HG03064 (cell line): Measurements from ENCODE around the gene SIDT2.
"Not testable (repeated sequence)": the region's sequence is repeated elsewhere in the genome, so short reads cannot be mapped to it uniquely, and the experiment has no call there.

ENCODE experiments used
- ATAC-seq: cut with Tn5 transposase; IDR thresholded peaks from one replicate; pipeline ENCODE4 v1.9.1; 2021; ENCODE audit warnings: low read depth; ENCODE audit not compliant: unreplicated experiment

Gene SIDT2

GRCh38 chr11:117201658-117202305, 23.2 kb downstream of the SIDT2 start:
- ATAC-seq, result no peak

DNA sequence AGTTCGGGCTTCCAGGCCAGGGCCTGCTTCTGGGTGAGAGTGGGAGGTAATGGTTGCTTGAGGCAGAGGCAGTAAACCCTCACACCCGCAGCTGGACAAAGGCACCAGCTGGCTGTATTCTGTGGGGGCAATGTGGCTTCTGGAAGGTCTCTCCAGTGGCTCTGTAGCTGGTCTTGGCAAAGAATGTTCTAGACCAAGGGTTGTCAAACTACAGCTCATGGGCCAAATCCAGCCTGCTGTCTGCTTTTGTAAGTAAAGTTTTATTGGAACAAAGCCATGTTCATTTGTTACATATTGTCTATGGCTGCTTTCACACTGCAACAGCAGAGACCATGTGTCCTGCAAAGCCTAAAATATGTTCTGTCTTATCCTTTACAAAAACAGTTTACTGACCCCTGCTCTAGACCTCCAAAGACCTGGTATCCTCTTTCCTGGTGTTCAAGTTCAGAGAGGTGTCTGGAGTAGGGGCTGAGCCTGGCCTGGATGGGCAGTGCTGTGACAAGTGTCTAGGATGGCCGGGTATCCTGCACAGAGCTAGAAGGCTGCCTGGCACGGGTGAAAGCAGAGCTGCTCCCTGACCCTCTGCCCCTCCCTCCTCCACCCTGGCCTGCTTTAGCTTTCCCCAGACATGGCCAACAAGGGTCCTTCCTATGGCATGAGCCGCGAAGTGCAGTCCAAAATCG, 24.0 kb downstream of the SIDT2 start:
- ATAC-seq, result no peak

- ATAC-seq, result no peak
Observed at GRCh38 chr11:117203069-117203407, 24.5 kb downstream of the SIDT2 start.

GRCh38 chr11:117204283-117205080, 25.9 kb downstream of the SIDT2 start:
- ATAC-seq, result no peak

GRCh38 chr11:117205211-117205818, 26.8 kb downstream of the SIDT2 start:
- no peak for ATAC-seq

DNA sequence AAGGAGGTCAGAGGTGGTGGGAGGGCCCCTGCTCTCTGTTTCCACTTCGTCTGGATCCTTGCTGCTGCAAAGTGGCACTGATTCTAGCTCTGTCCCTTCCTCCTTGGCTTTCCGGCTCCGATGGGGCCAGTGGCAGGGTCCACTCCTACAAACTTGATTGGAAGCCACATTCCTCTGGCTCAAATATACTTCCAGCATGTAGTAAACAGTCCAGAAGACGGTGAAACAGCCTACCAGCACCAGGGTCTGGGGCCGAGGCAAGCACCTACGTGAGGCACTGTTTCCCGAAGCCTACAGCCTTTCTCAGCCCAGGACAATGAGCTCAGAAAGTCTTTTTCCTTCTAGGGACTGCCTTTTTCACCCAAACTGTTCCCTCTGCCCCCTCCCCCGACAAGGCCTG, 27.6 kb downstream of the SIDT2 start:
- not testable (repeated sequence) for ATAC-seq

- not testable (repeated sequence) for ATAC-seq
Observed at GRCh38 chr11:117206859-117207258, 28.3 kb downstream of the SIDT2 start.

DNA sequence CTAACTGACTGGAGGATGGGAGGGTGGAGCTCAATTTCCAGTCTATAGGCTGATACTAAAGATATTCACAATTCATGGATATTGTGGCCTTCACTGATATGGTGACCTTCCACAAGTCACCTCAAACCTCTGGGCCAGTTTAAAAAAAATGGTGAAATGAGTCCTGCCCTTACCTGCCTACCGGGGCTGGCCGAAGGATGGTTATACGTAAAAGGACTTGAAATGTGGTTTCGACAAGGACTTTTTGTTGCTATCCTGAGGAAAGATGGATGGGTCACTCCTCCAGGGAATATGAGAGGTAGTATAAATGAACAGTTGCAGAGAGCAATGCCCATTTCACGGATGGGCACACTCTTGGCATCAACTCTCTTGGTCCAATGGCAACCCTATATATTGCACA, 28.9 kb downstream of the SIDT2 start:
- not testable (repeated sequence) for ATAC-seq

DNA sequence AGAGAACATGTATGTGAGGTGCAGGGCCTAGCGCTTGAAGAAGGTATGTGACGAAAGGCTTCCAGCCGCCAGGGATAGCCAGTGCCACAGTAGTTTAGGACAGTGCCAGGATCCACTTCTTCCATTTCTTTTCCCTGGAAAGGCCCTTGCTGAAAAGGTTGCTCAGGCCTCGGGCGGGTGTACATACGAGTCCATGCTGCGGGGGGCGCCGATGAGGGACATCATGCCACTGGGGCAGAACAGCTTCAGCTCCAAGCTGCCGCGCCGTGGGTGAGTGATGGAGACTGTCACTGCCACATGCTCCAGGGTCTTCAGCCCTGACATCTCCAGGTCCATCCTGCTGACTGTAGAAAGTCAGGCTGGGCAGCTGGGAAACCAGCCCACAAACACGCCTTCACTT, 30.2 kb downstream of the SIDT2 start:
- not testable (repeated sequence) for ATAC-seq

DNA sequence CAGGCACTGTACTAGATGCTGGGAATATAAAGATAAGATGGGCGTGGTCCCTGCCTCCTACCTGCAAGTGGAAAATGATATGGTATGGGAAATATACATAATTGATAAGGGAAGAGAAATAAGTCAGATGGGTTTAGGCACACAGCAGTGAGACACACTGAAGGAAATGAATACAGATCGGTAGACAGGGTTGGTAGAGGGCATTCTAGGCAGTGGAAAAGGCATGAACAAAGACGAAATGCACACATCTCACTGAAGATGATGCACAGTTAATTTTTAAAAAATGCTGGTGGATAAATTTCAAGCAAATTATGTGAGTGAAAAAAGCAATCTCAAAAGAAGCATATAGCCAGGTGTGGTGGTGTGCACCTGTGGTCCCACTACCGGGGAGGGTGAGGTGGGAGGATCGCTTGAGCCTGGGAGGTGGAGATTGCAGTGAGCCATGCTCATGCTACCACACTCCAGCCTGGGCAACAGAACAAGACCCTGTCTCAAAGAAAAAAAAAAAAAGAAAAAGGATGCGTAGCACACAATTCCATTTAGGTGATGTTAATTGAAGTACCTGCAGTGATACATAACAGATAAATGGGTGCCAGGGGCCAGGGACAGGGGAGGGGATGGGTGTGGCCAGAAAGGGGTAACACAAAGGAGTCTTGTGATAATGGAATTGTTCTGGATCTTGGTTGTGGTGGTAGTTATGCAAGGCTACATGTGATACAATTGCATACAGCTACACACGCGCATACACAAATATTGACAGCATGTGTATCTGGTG, 31.0 kb downstream of the SIDT2 start:
- not testable (repeated sequence) for ATAC-seq

DNA sequence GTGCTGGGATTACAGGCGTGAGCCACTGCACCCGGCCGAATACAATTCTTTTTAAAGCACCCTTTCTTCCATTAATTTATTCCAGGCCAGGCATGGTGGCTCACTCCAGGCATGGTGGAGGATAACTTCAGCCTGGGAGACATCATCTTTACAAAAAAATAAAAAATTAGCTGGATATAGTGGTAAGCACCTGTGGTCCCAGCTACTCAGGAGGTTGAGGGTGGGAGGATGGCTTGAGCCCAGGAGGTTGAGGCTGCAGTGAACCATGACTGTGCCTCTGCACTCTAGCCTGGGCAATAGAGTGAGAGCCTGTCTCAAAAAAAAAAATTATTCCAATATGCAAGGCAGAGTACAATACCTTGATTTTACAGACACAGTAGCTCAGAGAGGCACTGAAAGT, 32.1 kb downstream of the SIDT2 start:
- no peak for ATAC-seq

- no peak for ATAC-seq
Observed at GRCh38 chr11:117212697-117213355, 34.3 kb downstream of the SIDT2 start.

DNA sequence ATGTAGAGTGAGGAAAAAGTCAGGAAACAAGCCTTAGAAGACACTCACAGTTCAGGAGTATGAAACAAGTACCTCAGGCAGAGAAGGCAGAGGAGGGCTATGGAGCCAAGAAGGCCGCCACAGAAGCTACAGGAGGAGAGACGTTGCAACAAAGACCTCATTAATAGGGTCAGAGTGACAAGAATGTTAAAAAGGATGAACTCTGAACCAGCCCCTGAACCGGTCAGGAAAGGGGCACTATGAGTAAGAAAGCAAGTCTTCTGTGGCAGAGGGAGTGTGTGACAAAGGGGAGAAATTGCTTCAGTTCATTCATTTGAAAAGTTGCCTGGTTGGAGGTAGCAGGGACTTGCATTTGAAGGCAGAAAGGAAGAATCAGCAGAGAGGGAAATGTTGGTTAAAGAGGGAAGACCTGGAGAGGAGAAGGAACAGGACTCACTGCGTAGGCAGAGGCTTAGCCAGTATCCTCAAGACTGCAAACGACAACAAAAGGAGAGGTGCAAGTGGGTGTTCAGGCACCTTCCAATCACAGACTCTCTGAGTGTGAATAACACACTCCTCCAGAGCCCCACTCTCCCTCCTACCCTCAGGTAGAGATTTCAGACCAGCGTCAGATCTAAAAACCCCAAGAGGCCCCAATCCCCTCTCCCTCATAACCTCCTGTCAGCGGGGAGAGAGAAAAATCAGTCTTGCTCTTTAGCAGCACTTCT, 36.0 kb downstream of the SIDT2 start:
- ATAC-seq, result no peak

DNA sequence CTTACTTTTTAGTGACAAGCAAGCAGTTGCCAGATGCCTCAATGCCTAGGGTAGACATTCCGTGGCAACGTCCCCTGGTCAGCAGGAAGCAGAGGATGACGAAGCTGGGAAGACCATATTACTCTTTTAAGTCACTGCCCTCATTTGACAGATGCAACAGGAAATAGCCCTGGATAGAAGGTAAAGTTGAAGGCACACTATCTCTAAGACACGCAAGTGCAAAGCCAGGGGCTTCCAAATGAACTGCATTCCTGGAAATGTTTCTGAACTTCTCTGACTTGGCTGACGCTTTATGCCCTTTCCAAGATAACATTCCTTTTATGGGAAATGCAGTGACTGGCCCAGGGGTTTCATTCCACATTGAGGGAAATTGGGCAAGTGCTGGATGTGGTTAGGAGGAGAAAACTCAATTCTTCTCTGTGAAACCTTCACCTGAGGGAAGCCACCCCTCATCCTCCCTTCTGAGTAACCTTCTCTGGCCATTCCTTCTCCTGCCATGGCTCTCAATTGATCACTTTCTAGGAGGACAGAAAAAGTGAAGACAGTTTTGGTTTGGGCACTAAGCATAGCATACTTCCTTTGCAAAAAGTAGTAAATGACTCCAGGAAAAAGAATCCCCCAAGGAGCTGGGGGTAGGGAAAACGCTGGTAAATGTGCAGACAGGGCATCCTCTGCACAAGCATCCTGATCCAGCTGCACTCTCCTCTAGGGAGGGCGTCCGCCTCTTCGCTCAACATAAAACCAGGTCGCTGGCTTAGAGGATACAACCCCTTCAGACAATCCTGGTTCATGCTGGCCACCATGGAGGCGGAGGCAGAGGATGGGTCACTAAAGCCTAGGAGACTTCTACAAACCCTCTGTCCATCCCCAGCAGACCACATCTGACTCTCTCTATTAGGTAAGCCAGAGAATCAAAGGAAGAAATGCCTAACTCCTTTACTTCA, 38.9 kb downstream of the SIDT2 start:
- no peak for ATAC-seq

DNA sequence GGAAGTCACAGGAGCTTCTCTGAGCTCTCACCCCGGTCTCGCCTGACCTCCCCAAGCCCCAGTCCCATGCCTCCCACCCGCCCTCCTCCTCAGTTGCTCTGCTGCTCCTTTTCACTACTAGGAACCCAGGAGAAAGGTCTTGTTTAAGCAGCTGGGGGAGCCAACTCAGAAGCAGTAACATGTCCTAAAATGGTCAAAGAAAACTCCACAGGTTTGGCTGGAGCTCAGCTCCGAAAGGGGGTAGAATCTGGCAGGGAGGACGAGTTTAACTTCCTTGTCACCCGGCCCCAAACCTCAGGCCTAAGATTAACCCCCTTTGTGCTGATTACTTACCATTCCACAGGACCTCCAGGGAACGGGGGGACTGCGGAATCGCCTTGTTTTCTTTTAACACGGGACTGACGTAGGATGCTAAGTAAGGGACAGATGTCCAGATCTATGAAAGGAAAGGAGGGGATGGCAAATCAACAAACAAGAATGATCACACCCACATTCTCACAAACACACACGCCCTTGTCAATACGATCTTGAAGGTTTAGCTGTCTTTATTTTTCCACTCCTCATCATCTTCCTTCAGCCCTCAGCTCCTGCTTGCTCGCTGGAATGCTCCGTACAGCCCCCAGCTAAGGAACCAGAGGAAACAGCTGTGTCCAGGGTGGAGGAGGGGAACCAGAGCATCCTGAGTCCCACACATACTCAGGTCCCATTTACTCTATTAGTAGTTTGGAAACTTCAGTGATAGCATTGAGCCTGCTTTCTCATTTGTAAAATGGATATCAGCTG, 39.8 kb downstream of the SIDT2 start:
- no peak for ATAC-seq

GRCh38 chr11:117219001-117219400, 40.5 kb downstream of the SIDT2 start:
- no peak for ATAC-seq

- ATAC-seq, result no peak
Observed at GRCh38 chr11:117219455-117219854, 40.9 kb downstream of the SIDT2 start.

DNA sequence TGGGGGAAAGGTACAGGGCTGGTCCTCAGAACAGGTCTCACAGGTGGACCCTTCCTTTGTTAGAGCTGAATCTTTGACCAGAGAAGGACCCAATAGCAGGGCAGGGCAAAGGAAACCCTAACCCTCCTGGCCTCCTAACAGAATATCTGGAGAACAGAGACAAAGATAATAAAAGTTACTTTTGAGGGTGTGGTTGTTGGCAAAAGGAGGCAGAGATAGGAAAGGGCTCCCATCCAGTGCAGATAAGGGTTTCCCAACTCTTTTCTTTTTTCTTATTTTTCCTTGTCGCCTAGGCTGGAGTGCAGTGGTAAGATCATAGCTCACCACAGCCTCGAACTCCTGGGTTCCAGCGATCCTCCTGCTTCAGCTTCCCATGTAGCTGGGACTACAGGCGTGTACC, 41.5 kb downstream of the SIDT2 start:
- ATAC-seq, result no peak
